GM10248 (cell line): ENCODE data around the gene SMIM5.
A peak's percentile ranks its signal among the peaks of the same experiment; 100 is the strongest.

ENCODE experiments used
- CTCF ChIA-PET: fragments of 300-600 bp; sonication (Branson Sonifier 250); formaldehyde crosslinking; extraction: SDS; loops from one replicate; lab custom pipeline; 2021; ENCODE audit warnings: antibody characterized with exemption; lab: Yijun Ruan, JAX
- POLR2A ChIA-PET: fragments of 350-650 bp; sonication (Branson Sonifier 250); formaldehyde crosslinking; extraction: SDS; loops from one replicate; lab custom pipeline; 2020; ENCODE audit warnings: antibody characterized with exemption; lab: Yijun Ruan, JAX
- DNase-seq: peaks from one replicate; pipeline ENCODE4 v3.0.0; 2012; ENCODE audit errors: extremely low spot score
- CTCF ChIP-seq: IDR thresholded peaks from 2 replicates; pipeline ENCODE4 v1.5.1; 2012; ENCODE audit warnings: mild to moderate bottlenecking, low read depth; ENCODE audit errors: extremely low read depth, missing control alignments, control extremely low read depth

The SMIM5 gene

GRCh38 chr17:75658237-75658636, 25.0 kb downstream of the SMIM5 start:
- ChIA-PET POLR2A (no interaction called here), CTCF (interaction anchor here (0.8 to 23.7 kb wide), 10 partner anchors 8 to 95 kb away, joined by 3 to 463 read pairs (median 4); partner anchors contain the start of gene SMIM5)

GRCh38 chr17:75661531-75661930, 28.3 kb downstream of the SMIM5 start:
- CTCF ChIA-PET, result interaction anchor here (1.0 to 23.7 kb wide), 7 partner anchors 9 to 88 kb away, joined by 4 to 463 read pairs (median 10); partner anchors contain the start of gene SMIM5
- TF ChIP-seq CTCF, result no peak
- no peak for DNase-seq
- POLR2A ChIA-PET, result interaction anchor here (1.1 kb wide), 1 partner anchor 91 kb away, joined by 3 read pairs; no protein-coding TSS in a partner anchor

More at GRCh38 chr17:75658237-75658636, 25.0 kb downstream of the SMIM5 start:
- no peak for DNase-seq
- TF ChIP-seq CTCF, result no peak

GRCh38 chr17:75662511-75662910, 29.3 kb downstream of the SMIM5 start:
- POLR2A ChIA-PET, result interaction anchor here (1.1 kb wide), 1 partner anchor 90 kb away, joined by 3 read pairs; no protein-coding TSS in a partner anchor
- CTCF ChIA-PET, result interaction anchor here (1.0 to 23.7 kb wide), 7 partner anchors 10 to 87 kb away, joined by 3 to 463 read pairs (median 10); partner anchors contain the start of gene SMIM5

GRCh38 chr17:75664099-75664549, 30.9 kb downstream of the SMIM5 start:
- ChIA-PET CTCF (interaction anchor here (1.0 to 1.8 kb wide), 3 partner anchors 11 to 31 kb away, joined by 3 to 5 read pairs (median 3); partner anchors contain the start of gene SMIM5), POLR2A (interaction anchor here (0.6 to 0.7 kb wide), 2 partner anchors 87 to 519 kb away, joined by 3 to 5 read pairs; no protein-coding TSS in a partner anchor)
- peak; percentile 70 for DNase-seq
- no peak for TF ChIP-seq CTCF

More at GRCh38 chr17:75662511-75662910, 29.3 kb downstream of the SMIM5 start:
- DNase-seq, result no peak
- no peak for TF ChIP-seq CTCF

- no peak for DNase-seq
- ChIA-PET CTCF (interaction anchor here (0.9 to 3.9 kb wide), 9 partner anchors 8 to 87 kb away, joined by 3 to 23 read pairs (median 11); partner anchors contain the start of gene SMIM5), POLR2A (no interaction called here)
- TF ChIP-seq CTCF, result no peak
Measured at GRCh38 chr17:75665981-75666380, 32.7 kb downstream of the SMIM5 start.

GRCh38 chr17:75666959-75667790, 33.9 kb downstream of the SMIM5 start, which contains the start of the genes RECQL5 and SAP30BP:
Gene RECQL5 (minus strand): TSS chr17:75667154. CDS start chr17:75666557, 597 bp downstream.
Gene SAP30BP (plus strand): TSS chr17:75667338. CDS start chr17:75667373, 35 bp downstream.
- DNase-seq, result peak; percentile 94
- no peak for TF ChIP-seq CTCF
- CTCF ChIA-PET, result interaction anchor here (0.6 to 3.9 kb wide), 13 partner anchors 8 to 86 kb away, joined by 3 to 23 read pairs (median 5); partner anchors contain the start of gene SMIM5
- POLR2A ChIA-PET, result no interaction called here
